Activated CD8-positive, alpha-beta memory T cell treated with anti-CD3 and anti-CD28 coated beads, Interleukin-2, amount 50 U/mL, for 24 hours (primary cell): ENCODE data around the gene DDX39B.
"Not testable (repeated sequence)": the region's sequence is repeated elsewhere in the genome, so short reads cannot be mapped to it uniquely, and the experiment has no call there.

Experiments used
- DNase-seq: peaks from one replicate; pipeline ENCODE4 v3.0.0-alpha.2; 2020; ENCODE audit errors: extremely low read depth

Gene DDX39B

DNA sequence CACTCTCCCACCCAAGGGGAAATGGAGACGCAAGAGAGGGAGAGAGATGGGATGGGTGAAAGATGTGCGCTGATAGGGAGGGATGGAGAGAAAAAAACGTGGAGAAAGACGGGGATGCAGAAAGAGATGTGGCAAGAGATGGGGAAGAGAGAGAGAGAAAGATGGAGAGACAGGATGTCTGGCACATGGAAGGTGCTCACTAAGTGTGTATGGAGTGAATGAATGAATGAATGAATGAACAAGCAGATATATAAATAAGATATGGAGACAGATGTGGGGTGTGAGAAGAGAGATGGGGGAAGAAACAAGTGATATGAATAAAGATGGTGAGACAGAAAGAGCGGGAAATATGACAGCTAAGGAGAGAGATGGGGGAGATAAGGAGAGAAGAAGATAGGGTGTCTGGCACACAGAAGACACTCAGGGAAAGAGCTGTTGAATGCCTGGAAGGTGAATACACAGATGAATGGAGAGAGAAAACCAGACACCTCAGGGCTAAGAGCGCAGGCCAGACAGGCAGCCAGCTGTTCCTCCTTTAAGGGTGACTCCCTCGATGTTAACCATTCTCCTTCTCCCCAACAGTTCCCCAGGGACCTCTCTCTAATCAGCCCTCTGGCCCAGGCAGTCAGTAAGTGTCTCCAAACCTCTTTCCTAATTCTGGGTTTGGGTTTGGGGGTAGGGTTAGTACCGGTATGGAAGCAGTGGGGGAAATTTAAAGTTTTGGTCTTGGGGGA, 34.3 kb upstream of the DDX39B start:
- DNase-seq: no peak

DNA sequence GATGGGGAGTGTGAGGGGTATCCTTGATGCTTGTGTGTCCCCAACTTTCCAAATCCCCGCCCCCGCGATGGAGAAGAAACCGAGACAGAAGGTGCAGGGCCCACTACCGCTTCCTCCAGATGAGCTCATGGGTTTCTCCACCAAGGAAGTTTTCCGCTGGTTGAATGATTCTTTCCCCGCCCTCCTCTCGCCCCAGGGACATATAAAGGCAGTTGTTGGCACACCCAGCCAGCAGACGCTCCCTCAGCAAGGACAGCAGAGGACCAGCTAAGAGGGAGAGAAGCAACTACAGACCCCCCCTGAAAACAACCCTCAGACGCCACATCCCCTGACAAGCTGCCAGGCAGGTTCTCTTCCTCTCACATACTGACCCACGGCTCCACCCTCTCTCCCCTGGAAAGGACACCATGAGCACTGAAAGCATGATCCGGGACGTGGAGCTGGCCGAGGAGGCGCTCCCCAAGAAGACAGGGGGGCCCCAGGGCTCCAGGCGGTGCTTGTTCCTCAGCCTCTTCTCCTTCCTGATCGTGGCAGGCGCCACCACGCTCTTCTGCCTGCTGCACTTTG, 33.6 kb upstream of the DDX39B start, which contains the start of gene TNF:
TNF (plus strand) TSS at position 231 of the 567 bp plus-strand sequence; CDS start at position 408, 177 bp downstream.
- no peak for DNase-seq

DNA sequence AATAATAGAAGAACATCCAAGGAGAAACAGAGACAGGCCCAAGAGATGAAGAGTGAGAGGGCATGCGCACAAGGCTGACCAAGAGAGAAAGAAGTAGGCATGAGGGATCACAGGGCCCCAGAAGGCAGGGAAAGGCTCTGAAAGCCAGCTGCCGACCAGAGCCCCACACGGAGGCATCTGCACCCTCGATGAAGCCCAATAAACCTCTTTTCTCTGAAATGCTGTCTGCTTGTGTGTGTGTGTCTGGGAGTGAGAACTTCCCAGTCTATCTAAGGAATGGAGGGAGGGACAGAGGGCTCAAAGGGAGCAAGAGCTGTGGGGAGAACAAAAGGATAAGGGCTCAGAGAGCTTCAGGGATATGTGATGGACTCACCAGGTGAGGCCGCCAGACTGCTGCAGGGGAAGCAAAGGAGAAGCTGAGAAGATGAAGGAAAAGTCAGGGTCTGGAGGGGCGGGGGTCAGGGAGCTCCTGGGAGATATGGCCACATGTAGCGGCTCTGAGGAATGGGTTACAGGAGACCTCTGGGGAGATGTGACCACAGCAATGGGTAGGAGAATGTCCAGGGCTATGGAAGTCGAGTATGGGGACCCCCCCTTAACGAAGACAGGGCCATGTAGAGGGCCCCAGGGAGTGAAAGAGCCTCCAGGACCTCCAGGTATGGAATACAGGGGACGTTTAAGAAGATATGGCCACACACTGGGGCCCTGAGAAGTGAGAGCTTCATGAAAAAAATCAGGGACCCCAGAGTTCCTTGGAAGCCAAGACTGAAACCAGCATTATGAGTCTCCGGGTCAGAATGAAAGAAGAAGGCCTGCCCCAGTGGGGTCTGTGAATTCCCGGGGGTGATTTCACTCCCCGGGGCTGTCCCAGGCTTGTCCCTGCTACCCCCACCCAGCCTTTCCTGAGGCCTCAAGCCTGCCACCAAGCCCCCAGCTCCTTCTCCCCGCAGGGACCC, 32.6 kb upstream of the DDX39B start:
- DNase-seq: no peak

DNA sequence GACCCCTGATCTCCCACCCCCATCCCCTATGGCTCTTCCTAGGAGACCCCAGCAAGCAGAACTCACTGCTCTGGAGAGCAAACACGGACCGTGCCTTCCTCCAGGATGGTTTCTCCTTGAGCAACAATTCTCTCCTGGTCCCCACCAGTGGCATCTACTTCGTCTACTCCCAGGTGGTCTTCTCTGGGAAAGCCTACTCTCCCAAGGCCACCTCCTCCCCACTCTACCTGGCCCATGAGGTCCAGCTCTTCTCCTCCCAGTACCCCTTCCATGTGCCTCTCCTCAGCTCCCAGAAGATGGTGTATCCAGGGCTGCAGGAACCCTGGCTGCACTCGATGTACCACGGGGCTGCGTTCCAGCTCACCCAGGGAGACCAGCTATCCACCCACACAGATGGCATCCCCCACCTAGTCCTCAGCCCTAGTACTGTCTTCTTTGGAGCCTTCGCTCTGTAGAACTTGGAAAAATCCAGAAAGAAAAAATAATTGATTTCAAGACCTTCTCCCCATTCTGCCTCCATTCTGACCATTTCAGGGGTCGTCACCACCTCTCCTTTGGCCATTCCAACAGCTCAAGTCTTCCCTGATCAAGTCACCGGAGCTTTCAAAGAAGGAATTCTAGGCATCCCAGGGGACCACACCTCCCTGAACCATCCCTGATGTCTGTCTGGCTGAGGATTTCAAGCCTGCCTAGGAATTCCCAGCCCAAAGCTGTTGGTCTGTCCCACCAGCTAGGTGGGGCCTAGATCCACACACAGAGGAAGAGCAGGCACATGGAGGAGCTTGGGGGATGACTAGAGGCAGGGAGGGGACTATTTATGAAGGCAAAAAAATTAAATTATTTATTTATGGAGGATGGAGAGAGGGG, 31.7 kb upstream of the DDX39B start:
- DNase-seq: no peak

DNA sequence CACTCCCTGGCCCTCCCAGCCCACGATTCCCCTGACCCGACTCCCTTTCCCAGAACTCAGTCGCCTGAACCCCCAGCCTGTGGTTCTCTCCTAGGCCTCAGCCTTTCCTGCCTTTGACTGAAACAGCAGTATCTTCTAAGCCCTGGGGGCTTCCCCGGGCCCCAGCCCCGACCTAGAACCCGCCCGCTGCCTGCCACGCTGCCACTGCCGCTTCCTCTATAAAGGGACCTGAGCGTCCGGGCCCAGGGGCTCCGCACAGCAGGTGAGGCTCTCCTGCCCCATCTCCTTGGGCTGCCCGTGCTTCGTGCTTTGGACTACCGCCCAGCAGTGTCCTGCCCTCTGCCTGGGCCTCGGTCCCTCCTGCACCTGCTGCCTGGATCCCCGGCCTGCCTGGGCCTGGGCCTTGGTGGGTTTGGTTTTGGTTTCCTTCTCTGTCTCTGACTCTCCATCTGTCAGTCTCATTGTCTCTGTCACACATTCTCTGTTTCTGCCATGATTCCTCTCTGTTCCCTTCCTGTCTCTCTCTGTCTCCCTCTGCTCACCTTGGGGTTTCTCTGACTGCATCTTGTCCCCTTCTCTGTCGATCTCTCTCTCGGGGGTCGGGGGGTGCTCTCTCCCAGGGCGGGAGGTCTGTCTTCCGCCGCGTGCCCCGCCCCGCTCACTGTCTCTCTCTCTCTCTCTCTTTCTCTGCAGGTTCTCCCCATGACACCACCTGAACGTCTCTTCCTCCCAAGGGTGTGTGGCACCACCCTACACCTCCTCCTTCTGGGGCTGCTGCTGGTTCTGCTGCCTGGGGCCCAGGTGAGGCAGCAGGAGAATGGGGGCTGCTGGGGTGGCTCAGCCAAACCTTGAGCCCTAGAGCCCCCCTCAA, 30.5 kb upstream of the DDX39B start, which contains the start of gene LTA:
LTA (plus strand) TSS at position 249 of the 871 bp plus-strand sequence; CDS start at position 703, 454 bp downstream.
- no peak for DNase-seq

DNA sequence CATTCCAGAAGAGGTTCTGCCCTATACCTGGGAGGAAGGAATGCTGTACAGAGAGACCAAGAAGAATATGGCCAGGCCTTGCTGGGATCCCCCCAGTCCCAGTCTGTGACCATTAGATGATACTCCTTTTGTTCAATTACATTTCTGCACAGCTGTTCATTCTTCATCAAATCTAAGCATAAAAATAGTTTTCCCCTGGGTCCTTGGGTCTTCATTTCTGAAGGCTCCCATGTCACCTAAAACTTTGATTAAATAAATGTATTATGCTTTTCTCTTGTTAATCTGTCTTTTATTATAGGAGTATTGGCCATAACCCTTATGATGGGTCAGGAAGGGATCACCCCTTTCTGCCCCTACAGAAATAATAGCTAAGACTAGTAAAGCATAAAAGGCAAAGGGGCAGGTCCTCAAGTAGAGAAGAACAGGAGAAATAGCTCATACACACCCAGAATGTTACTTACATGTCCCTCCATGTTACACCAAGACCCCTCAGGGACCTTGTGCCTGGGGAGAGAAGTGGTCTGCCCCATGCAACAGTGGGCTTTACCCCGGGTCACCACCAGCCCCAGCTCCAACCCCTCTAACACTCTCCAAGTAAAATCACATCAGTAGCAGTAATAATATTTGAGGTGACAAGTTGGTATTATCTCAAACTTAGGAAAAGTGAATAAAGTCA, 28.2 kb upstream of the DDX39B start:
- DNase-seq: no peak

DNA sequence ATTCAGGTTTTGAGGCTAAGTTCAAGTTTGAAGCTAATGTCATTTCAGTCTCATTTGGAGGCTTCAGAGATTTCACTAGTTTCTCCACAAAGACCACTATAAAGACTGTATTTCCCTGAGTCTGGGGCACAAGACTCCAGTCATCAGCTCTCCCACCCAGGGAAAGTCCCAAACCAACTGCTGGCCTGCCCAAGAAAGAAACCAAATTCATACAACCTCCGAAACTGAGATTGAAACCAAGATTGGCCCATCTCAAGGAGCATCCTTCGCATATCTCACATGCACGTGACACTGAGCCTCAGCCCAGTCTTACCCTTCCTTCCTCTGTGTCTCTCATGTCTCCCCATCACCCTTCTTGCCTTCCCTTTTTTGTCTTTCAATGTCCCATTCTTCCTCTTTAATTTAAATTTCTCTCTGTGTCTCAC, 26.7 kb upstream of the DDX39B start:
- DNase-seq: no peak

DNA sequence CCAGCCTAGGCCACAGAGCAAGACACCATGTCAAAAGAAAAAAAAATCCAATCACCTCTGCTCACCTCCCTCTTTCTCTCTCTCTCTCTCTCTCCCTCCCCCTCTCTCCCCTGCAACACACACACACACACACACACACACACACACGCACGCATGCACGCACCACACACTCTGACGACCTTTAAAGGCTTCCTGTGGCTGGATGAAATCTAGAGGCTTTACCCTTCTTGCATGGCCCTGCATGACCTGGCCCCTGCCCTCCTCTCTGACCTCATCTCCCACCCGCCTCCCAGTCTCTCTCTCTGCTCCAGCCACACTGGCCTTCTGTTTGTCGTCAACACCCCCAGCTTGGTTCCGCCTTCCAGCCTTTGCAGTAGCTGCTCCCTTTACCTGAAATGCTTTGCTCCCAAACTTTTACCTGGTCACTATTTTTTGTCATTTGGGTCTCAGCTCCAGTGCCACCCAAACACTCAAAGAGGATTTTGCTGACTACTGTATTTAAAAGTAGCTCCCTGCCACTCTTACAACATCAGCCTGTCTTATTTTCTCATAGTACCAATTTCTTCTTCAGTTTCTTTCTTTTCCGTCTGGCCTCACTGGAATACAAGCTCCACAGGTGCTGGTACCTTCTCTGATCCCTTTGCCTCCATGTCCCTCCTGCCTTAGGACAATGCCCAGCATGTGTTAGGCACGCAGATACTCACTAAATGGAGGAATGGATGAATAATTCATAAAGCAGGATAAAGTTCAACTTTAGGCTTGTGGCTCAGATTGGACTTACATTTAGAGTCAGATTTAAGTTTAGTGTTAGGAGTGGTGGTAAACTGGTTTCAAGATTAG, 25.9 kb upstream of the DDX39B start:
- no peak for DNase-seq

DNA sequence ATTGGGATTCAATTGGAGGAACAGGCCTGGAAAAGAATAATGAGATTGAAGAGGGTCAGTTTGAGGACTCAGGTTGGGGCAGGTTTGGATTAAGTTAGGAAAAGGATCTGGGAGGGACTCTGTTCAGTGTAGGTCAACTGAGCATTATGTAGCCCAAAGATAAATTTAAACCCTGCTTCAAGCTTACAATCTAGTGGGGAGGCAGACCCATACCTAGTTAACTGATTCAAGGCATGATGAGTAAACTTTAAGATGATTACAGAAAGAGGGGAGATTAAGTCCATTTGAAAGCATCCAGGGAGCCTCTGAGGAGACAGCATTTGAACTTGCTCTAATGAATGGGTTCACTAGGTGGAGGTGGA, 18.9 kb upstream of the DDX39B start:
- DNase-seq: no peak

DNA sequence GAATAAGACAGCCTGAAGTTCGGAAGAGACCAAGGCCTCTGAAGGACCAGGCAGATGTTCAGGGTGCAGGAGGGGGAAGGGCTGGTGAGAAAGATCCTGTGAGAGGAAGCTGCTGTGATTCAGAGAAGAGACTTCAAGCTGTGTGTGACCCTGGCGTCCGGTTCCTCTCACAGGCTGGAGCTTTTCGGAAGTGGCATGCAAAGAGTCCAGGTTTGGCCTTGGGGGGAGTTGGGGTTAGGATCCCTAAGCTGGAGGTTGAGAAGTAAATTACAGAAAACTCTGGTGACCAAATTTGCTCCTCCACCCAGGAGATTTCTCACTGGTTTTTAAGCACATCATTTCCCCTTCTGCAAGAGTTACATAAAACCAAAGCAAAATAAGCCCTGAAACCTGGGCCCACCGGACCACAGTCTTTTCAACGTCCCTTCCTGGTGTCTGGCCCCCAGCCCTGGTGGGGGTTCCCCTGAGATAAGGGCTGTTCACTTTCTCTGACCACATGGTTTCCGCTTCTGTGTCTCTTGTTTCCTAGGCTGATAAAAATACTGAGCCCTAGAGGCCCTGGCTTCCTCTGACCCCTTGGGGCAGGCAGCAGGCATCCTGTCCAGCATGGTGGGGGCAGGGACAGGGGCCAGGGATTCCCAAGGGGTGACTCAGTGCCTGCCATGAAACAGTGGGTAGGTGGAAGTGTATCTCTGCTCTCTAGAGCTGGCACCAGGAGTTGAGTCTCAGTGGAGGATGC, 18.3 kb upstream of the DDX39B start:
- DNase-seq: no peak

DNA sequence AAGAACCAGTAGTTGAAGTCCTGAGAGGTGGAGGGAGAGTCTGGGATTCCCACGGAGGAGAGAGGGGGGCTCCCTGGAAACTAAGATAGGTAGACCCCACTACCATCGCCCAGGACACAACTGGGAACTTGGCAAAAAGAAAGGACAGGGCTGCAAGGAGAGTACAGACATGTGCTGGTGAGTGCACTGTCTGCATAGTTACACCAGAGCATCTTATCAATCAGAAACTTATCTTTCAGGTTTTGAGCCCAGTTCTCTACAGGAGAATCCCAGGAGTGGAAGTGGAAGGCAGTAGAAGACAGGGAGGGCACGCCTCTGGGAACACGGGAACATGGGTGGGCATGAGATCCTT, 17.8 kb upstream of the DDX39B start:
- DNase-seq: no peak

DNA sequence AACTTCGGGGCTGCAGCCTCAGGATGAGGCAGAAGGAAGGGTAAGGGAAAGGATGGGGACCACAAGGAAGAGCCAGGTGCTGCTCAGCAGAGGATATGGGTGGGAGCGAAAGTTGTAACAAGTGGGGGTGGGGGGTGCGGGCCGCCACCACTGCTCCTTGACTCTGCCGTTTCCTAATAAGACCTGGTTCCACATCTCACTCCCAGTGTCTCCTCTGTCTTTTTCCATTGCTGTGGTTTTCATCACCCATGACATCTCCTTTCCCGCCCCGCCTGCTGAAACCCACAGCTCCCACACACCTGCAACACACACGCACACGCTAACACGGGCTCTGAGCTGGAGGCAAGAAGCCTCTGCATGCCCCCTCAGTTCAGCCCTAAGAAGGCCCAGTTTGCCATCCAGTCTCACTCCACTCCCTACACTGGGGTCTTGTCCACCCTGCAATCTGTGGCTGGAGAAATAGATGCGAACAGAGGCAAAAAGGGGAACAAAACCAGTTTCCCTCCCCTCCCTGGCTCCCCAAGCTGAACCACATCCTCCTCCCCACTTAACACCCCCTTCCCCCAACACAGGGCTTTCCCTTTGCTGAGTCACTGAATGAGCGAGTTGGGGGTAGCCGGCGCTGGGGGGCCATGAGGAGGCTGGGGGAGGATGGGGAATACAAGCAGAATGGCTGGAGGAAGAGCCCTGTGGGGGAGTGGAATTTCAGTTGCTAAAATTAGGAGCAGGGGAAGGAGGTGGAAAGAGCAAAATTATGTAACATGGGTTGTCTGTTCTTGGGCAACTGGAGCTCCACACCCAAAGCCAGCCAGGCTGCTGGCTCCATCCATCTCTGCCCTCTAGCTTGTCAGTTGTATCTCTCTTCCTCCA, 17.1 kb upstream of the DDX39B start:
- no peak for DNase-seq

DNA sequence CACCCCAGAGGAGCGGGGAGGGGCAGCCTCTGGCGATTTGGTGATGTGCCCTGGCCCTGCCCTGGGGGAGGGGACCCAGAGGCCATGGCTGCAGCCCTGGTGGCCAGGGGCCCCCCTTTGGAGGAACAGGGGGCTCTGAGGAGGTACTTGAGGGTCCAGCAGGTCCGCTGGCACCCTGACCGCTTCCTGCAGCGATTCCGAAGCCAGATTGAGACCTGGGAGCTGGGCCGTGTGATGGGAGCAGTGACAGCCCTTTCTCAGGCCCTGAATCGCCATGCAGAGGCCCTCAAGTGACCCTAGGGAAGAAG, 16.5 kb upstream of the DDX39B start:
- DNase-seq: no peak

DNA sequence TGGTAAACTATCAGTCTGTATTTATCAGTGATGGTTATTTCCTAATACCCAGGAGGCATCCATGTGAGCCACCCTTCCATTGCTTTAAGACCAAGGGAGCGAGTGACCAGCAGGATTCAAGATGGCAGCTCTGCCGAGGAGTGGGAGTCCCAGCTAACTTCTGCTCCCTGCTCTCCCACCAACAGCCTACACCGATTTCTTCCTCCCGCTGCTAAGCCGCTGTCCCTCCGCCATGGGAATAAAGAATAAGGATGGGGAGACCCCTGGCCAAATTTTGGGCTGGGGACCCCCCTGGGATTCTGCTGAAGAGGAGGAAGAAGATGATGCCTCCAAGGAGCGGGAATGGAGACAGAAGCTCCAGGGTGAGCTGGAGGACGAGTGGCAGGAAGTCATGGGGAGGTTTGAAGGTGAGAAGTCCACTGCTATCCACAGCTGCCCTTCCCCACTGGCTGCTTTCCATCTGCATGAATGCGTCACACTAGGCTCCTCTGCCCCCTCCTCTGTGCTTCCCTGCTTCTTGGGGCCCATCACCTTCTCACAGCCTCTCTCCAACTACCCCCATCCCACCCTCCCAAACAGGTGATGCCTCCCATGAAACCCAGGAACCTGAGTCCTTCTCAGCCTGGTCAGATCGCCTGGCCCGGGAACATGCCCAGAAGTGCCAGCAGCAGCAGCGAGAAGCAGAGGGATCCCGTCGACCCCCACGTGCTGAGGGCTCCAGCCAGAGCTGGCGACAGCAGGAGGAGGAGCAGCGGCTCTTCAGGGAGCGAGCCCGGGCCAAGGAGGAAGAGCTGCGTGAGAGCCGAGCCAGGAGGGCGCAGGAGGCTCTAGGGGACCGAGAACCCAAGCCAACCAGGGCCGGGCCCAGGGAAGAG, 15.9 kb upstream of the DDX39B start:
- DNase-seq: no peak

DNA sequence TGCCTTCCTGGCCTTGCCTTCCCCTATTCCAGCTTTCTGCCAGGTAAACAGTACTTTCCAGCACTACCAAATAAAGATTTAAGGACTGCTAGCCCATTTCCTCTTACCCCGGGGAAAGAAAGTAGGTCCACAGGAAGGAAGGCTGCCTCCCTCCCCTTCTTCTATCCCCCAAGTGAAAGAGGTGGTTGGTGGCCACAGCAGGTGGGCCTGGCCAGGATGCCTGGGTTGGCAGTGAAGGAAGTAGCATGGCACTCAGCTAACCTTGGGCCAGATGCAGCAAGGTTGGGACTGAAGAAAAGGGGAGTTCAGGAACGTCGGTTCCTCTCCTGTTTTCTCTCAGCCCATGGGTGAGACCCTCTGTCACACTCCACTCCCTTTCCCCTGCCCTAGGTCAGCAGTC, 14.5 kb upstream of the DDX39B start:
- no peak for DNase-seq

DNA sequence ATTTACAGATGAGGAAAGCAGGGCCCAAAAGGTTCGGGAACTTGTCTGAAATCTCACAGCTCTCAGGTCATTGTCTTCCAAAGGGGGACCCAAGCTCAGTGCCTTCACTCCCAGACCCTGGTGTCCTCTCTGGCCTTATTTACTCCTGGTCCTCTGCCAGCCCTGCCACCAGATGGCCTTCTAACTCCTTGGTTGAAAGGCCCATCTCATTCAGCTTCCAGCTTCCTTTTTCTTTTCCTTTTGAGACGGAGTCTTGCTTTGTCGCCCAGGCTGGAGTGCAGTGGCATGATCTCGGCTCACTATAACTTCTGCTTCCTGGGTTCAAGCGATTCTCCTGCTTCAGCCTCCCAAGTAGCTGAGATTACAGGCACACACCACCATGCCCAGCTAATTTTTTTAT, 9.6 kb upstream of the DDX39B start:
- not testable (repeated sequence) for DNase-seq

DNA sequence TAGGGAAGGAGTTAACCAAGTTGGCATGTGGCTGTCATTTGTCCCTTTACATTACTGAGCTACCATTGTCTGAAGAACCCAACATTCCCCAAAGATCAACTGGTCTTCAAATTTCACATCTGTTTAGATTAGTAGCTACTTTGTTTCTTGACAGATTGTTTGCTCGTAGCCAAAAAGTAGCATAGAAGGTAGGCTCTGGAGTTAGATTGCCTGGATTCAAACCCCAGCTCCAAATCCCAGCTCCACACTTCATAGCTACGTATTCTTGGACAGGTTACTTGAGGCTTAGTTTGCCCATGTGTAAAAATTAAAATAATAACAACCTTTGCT, 6.7 kb upstream of the DDX39B start:
- DNase-seq: no peak
